Gastrocnemius medialis (tissue), 4 donors: ENCODE data around the gene CES1. TPM values are rescaled to one million over a fixed set of nuclear protein-coding genes. Genes with fewer than 3 reads are reported as not detected.
"Not testable (repeated sequence)": the region's sequence is repeated elsewhere in the genome, so short reads cannot be mapped to it uniquely, and the experiment has no call there.

Experiments
- ATAC-seq, 2 donors: fragments of 150-250 bp; one replicate each; pipeline ENCODE4 v1.9.1; 2016
- DNase-seq, 2 donors: peaks; one replicate each; pipeline ENCODE4 v3.0.0-alpha.2; 2019
- H3K27ac ChIP-seq, 4 donors: fragments of 200-600 bp; sonication (generic); 1 replicate in 1 of 4; 2 replicates in 3 of 4; pipeline ENCODE4 v1.5.1; 2016 to 2018; ENCODE audit warnings: mild to moderate bottlenecking in 2 of 4, moderate library complexity in 1 of 4
- H3K27me3 ChIP-seq, 3 donors: fragments of 200-600 bp; sonication (generic) in 2 of 3; 1 replicate in 1 of 3; 2 replicates in 2 of 3; pipeline versions ENCODE4 v1.5.1 to v1.6.0; 2016 to 2019; ENCODE audit warnings: mild to moderate bottlenecking in 1 of 3, moderate library complexity in 1 of 3
- H3K36me3 ChIP-seq, 2 donors: fragments of 200-600 bp; sonication (generic) in 1 of 2; one replicate each; pipeline ENCODE4 v1.5.1; 2017 to 2018
- H3K4me1 ChIP-seq, 2 donors: fragments of 200-600 bp; sonication (generic) in 1 of 2; one replicate each; pipeline ENCODE4 v1.5.1; 2016 to 2017; ENCODE audit warnings: mild to moderate bottlenecking in 2 of 2
- H3K4me3 ChIP-seq, 4 donors: fragments of 200-600 bp; sonication (generic) in 3 of 4; 1 replicate in 1 of 4; 2 replicates in 3 of 4; pipeline ENCODE4 v1.5.1; 2016 to 2019; ENCODE audit warnings: mild to moderate bottlenecking in 2 of 4
- H3K9me3 ChIP-seq, 3 donors: fragments of 200-600 bp; sonication (generic) in 2 of 3; 1 replicate in 1 of 3; 2 replicates in 2 of 3; pipeline ENCODE4 v1.5.1; 2016 to 2019
- CTCF ChIP-seq, 5 experiments: fragments of 450-650 bp in 3 of 5; fragments of 200-600 bp in 2 of 5; sonication (generic) in 2 of 5; IDR thresholded peaks in 4 of 5; conservative IDR thresholded peaks in 1 of 5; 1 replicate in 4 of 5; 2 replicates in 1 of 5; pipeline ENCODE4 v1.5.1; 2016 to 2019; ENCODE audit warnings: antibody characterized with exemption in 5 of 5, mild to moderate bottlenecking in 3 of 5, moderate library complexity in 3 of 5
- POLR2A ChIP-seq, 2 donors: fragments of 450-650 bp; IDR thresholded peaks; one replicate each; pipeline ENCODE4 v1.6.1; 2017; ENCODE audit warnings: antibody characterized with exemption in 2 of 2, mild to moderate bottlenecking in 2 of 2, moderate library complexity in 2 of 2
- in situ Hi-C, 4 donors: fragments of 200-750 bp; cut with MboI; loops; one replicate each; pipeline versions ENCODE4 v1.15.0 to v1.8.0; 2017; ENCODE audit warnings: low sequenced_read_pairs in 4 of 4
- intact Hi-C: fragments of 100-400 bp; cut with DNase I; formaldehyde crosslinking; loops from one replicate; pipeline ENCODE4 v1.15.1; 2023; ENCODE audit warnings: low total_unique reads
- total RNA-seq, 4 donors: library from RNA; depleted of rRNA; stranded (reverse); fragments of >200 nt; gene quantifications; one replicate each; pipeline versions ENCODE4 v1.1.0 to v1.2.3, GENCODE V29; 2016

Gene CES1
- total RNA-seq, 4 donors from 2014 or later: 2.2 to 5.1 (median 3.1) TPM

GRCh38 chr16:55820615-55821014, 12.3 kb downstream of the CES1 start:
- in situ Hi-C loops: no loop called here
- no peak overlapping the region for H3K27ac ChIP-seq
- H3K9me3 ChIP-seq: no peaks in the 10 kb centered on the region
- intact Hi-C loops: no loop called here
- no peaks in the 10 kb centered on the region for H3K4me1 ChIP-seq
- no peaks in the 10 kb centered on the region for H3K36me3 ChIP-seq
- no peak for ATAC-seq
- no peak for DNase-seq
- H3K27me3 ChIP-seq: peaks cover 0 to 17% (median 0%) of the 10 kb centered on the region in 3 donors
- H3K4me3 ChIP-seq: no peak overlapping the region
- TF ChIP-seq CTCF (IDR thresholded peaks at IDR 0.05 in 4 of 5, conservative IDR thresholded peaks at IDR 0.05 in 1 of 5) (no peak), POLR2A (IDR thresholded peaks at IDR 0.05) (no peak)

GRCh38 chr16:55817236-55817912, 15.5 kb downstream of the CES1 start:
- Histone ChIP-seq H3K4me3 (no peak overlapping the region), H3K9me3 (no peaks in the 10 kb centered on the region), H3K4me1 (no peaks in the 10 kb centered on the region), H3K27ac (no peak overlapping the region), H3K27me3 (peaks cover 0 to 17% (median 0%) of the 10 kb centered on the region in 3 donors), H3K36me3 (no peaks in the 10 kb centered on the region)
- intact Hi-C loops (no loop called here), in situ Hi-C loops (no loop called here)
- ATAC-seq (no peak), DNase-seq (no peak)
- TF ChIP-seq POLR2A (IDR thresholded peaks at IDR 0.05) (no peak), CTCF (IDR thresholded peaks at IDR 0.05 in 4 of 5, conservative IDR thresholded peaks at IDR 0.05 in 1 of 5) (no peak)

DNA sequence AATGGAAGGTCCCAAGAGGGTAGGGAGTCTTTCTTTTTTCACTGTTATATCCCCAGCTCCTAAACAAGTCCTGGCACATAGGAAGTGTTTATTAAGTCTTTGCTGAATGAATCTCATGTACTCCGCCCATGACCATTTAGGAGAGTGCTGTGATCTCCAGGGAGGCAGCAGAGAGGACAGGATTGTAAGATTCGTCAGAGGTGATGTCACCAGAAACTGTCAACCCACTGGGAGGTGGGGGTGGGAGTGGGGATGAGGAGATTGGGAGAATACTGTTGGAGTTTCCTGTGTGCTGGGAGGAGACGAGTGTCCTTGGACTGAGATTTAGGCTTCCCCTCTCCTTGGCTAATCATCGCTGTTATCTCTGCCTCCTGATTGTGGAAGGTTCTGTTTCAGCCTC, 16.7 kb downstream of the CES1 start:
- H3K9me3 ChIP-seq, in situ Hi-C loops, H3K27ac ChIP-seq, H3K36me3 ChIP-seq, intact Hi-C loops, DNase-seq, H3K4me1 ChIP-seq, ATAC-seq, H3K4me3 ChIP-seq: not testable (repeated sequence)
- H3K27me3 ChIP-seq: peaks cover 0 to 14% (median 0%) of the 10 kb centered on the region in 3 donors

GRCh38 chr16:55815320-55815719, 17.6 kb downstream of the CES1 start:
- Histone ChIP-seq H3K9me3 (no peaks in the 10 kb centered on the region), H3K4me1 (no peaks in the 10 kb centered on the region), H3K4me3 (no peak overlapping the region), H3K27ac (no peak overlapping the region), H3K36me3 (no peaks in the 10 kb centered on the region), H3K27me3 (peaks cover 0 to 9% (median 0%) of the 10 kb centered on the region in 3 donors)
- TF ChIP-seq CTCF (IDR thresholded peaks at IDR 0.05 in 4 of 5, conservative IDR thresholded peaks at IDR 0.05 in 1 of 5) (no peak), POLR2A (IDR thresholded peaks at IDR 0.05) (no peak)
- in situ Hi-C loops (no loop called here), intact Hi-C loops (no loop called here)
- ATAC-seq: no peak
- DNase-seq: no peak

- H3K27me3 ChIP-seq, ATAC-seq, DNase-seq, H3K9me3 ChIP-seq, H3K27ac ChIP-seq, H3K4me1 ChIP-seq, H3K4me3 ChIP-seq, intact Hi-C loops, H3K36me3 ChIP-seq, in situ Hi-C loops: not testable (repeated sequence)
These were observed 18.7 kb downstream of the CES1 start for GRCh38 chr16:55814174-55814573.

- DNase-seq, in situ Hi-C loops, H3K9me3 ChIP-seq, H3K4me1 ChIP-seq, H3K4me3 ChIP-seq, H3K27ac ChIP-seq, H3K36me3 ChIP-seq, H3K27me3 ChIP-seq, intact Hi-C loops, ATAC-seq: not testable (repeated sequence)
These were observed 19.2 kb downstream of the CES1 start for GRCh38 chr16:55813730-55814129.
